ENCODE results near the gene IQSEC2. TPM values are rescaled to one million over a fixed set of nuclear protein-coding genes. Genes with fewer than 3 reads are reported as not detected.

Gene IQSEC2
- total and polyA plus RNA-seq, 4 experiments from 2014 or later: 0.12 to 1.5 (median 0.91) TPM

DNA sequence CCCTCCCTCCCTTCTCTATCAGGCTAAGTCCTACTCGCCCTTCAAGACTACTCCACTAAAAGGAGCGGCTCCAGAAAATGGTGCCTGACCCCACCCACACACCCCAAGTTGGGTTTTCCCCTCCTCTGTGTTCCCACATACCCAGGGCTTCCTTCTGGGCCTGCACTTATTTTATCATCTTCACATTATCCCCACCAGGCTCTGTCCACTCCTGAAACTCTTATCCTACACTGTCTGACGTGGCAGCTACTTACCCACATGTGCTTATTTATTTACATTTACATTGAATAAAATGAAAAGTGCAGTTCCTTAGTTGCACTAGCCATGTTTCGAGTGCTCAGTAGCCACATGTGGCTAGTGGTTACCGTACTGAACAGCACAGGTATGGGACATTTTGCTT is 51.3 kb downstream of the IQSEC2 start:
- Histone ChIP-seq H3K36me3 (ENCODE audit: insufficient read depth, low read length) (no peaks in the 10 kb centered on the region), H3K4me3 (ENCODE audit: low read length in 2 of 2) (no peak overlapping the region), H3K9me3 (ENCODE audit: control insufficient read depth in 1 of 2, low read length in 2 of 2) (no peaks in the 10 kb centered on the region), H3K27ac (ENCODE audit: low read depth, low read length) (no peak overlapping the region), H3K27me3 (ENCODE audit: insufficient read depth, low read length) (no peaks in the 10 kb centered on the region), H3K4me1 (ENCODE audit: insufficient read depth, low read length) (peaks cover 7% of the 10 kb centered on the region)
- Mint-ChIP-seq H3K9me3 (peaks cover 0 to 3% (median 0%) of the 10 kb centered on the region in 8 donors), H3K36me3 (peaks cover under 1 to 3% of the 10 kb centered on the region in 2 donors), H3K27me3 (no peaks in the 10 kb centered on the region), H3K4me3 (no peak overlapping the region), H3K27ac (no peak overlapping the region), H3K4me1 (peaks cover 3 to 10% (median 7%) of the 10 kb centered on the region in 4 donors)
- ChIA-PET CTCF (ENCODE audit: partially characterized antibody) (no interaction called here), POLR2A (ENCODE audit: partially characterized antibody) (no interaction called here)
- intact Hi-C loops (cut with micrococcal nuclease): no loop called here
- no peak for DNase-seq

DNA sequence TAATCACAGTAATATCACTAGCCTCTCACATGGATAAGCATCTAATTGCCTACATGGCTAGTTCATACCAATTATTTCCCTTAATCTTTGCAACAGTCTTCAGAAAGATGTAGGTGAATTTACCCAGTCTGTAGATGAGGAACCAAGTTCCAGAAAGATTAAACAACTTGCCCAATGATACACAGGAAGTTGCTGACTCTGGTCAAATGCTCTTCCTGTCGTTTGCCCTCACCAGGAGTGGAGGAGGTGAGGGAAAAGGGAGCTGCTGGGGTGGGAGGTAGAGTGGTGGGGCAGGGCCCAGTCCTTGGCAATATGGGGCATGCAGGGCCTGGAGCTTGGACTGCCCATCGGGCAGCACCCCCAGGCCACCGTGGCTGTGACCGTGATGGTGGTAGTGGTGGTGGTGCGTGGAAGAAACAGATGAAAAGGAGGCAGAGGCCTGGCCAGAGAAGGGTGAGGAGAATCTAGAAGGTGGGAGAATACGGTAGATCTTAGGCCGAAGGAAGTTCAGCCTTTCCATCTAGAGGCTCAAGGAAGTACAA is 54.1 kb downstream of the IQSEC2 start:
- no peak overlapping the region for H3K27ac ChIP-seq (ENCODE audit: low read depth, low read length)
- ChIA-PET POLR2A (ENCODE audit: partially characterized antibody) (no interaction called here), CTCF (ENCODE audit: partially characterized antibody) (no interaction called here)
- peaks cover 0 to 2% of the 10 kb centered on the region in 2 donors for H3K27me3 Mint-ChIP-seq
- no peak overlapping the region for H3K4me3 Mint-ChIP-seq
- H3K27ac Mint-ChIP-seq: peak overlapping the region in 2 of 7 donors; percentile 15 to 38
- peaks cover 22% of the 10 kb centered on the region for H3K4me1 ChIP-seq (ENCODE audit: insufficient read depth, low read length)
- H3K36me3 Mint-ChIP-seq: peaks cover 8 to 16% of the 10 kb centered on the region in 2 donors
- H3K9me3 Mint-ChIP-seq: peaks cover 0 to 7% (median 0%) of the 10 kb centered on the region in 8 donors
- no peaks in the 10 kb centered on the region for H3K9me3 ChIP-seq (ENCODE audit: control insufficient read depth in 1 of 2, low read length in 2 of 2)
- H3K4me3 ChIP-seq (ENCODE audit: low read length in 2 of 2): no peak overlapping the region
- intact Hi-C loops (cut with micrococcal nuclease): loop anchor here (5.0 to 10.0 kb wide), 2 partner anchors 145 to 1578 kb away; partner anchors contain the start of genes MAGED2 and TSPYL2
- no peak for DNase-seq
- no peaks in the 10 kb centered on the region for H3K27me3 ChIP-seq (ENCODE audit: insufficient read depth, low read length)
- peaks cover 17 to 34% (median 27%) of the 10 kb centered on the region in 4 donors for H3K4me1 Mint-ChIP-seq
- H3K36me3 ChIP-seq (ENCODE audit: insufficient read depth, low read length): no peaks in the 10 kb centered on the region

- intact Hi-C loops (cut with micrococcal nuclease): loop anchor here (2.0 to 10.0 kb wide), 4 partner anchors 133 to 1580 kb away; partner anchors contain the start of genes KANTR, MAGED2, RIBC1 and SMC1A
- H3K27ac Mint-ChIP-seq: peak within 1 kb of the TSS; percentile 98 to 100 (median 99)
- peak; percentile 90 to 96 (median 96) for DNase-seq
- H3K9me3 Mint-ChIP-seq: peaks cover 0 to 7% (median 0%) of the 10 kb centered on the region in 8 donors
- Histone ChIP-seq H3K27ac (ENCODE audit: low read depth, low read length) (peak within 1 kb of the TSS; percentile 97), H3K27me3 (ENCODE audit: insufficient read depth, low read length) (no peaks in the 10 kb centered on the region), H3K4me3 (ENCODE audit: low read length in 2 of 2) (peak within 1 kb of the TSS; percentile 65 to 88), H3K4me1 (ENCODE audit: insufficient read depth, low read length) (peaks cover 35% of the 10 kb centered on the region), H3K36me3 (ENCODE audit: insufficient read depth, low read length) (peaks cover 4% of the 10 kb centered on the region), H3K9me3 (ENCODE audit: control insufficient read depth in 1 of 2, low read length in 2 of 2) (no peaks in the 10 kb centered on the region)
- H3K4me1 Mint-ChIP-seq: peaks cover 24 to 52% (median 39%) of the 10 kb centered on the region in 4 donors
- ChIA-PET CTCF (ENCODE audit: partially characterized antibody) (interaction anchor here (1.0 kb wide), 1 partner anchor 153 kb away, joined by 3 read pairs; no protein-coding TSS in a partner anchor), POLR2A (ENCODE audit: partially characterized antibody) (interaction anchor here (0.6 to 1.5 kb wide), 21 partner anchors 8 to 1215 kb away, joined by 3 to 12 read pairs (median 4); partner anchors contain the start of genes PHF8, RIBC1, SMC1A and TSPYL2)
- H3K27me3 Mint-ChIP-seq: peaks cover 0 to 2% of the 10 kb centered on the region in 2 donors
- H3K4me3 Mint-ChIP-seq: peak within 1 kb of the TSS; percentile 97 to 100 (median 99)
- H3K36me3 Mint-ChIP-seq: peaks cover 17 to 25% of the 10 kb centered on the region in 2 donors
Observed at GRCh38 chrX:53224860-53225797, 56.3 kb downstream of the IQSEC2 start, which contains the start of gene KDM5C. TSS of gene KDM5C (minus strand) at chrX:53225207. CDS start at chrX:53224889, 318 bp downstream.

- Histone ChIP-seq H3K4me1 (ENCODE audit: insufficient read depth, low read length) (peaks cover 35% of the 10 kb centered on the region), H3K4me3 (ENCODE audit: low read length in 2 of 2) (peak overlapping the region; percentile 49 to 88), H3K9me3 (ENCODE audit: control insufficient read depth in 1 of 2, low read length in 2 of 2) (no peaks in the 10 kb centered on the region), H3K27ac (ENCODE audit: low read depth, low read length) (peak overlapping the region; percentile 97), H3K27me3 (ENCODE audit: insufficient read depth, low read length) (no peaks in the 10 kb centered on the region), H3K36me3 (ENCODE audit: insufficient read depth, low read length) (peaks cover 12% of the 10 kb centered on the region)
- Mint-ChIP-seq H3K36me3 (peaks cover 23 to 34% of the 10 kb centered on the region in 2 donors), H3K4me3 (peak overlapping the region; percentile 97 to 100 (median 99)), H3K4me1 (peaks cover 24 to 60% (median 39%) of the 10 kb centered on the region in 4 donors), H3K27me3 (peaks cover 0 to 2% of the 10 kb centered on the region in 2 donors), H3K9me3 (peaks cover 0 to 7% (median 0%) of the 10 kb centered on the region in 8 donors), H3K27ac (peak overlapping the region; percentile 98 to 100 (median 99))
- CTCF ChIA-PET (ENCODE audit: partially characterized antibody): no interaction called here
- intact Hi-C loops (cut with micrococcal nuclease): loop anchor here (2.0 to 10.0 kb wide), 3 partner anchors 132 to 1581 kb away; partner anchors contain the start of genes KANTR, MAGED2, RIBC1 and SMC1A
- DNase-seq: peak; percentile 41 to 64 (median 50)
- POLR2A ChIA-PET (ENCODE audit: partially characterized antibody): interaction anchor here (0.8 to 1.3 kb wide), 5 partner anchors 10 to 460 kb away, joined by 3 to 5 read pairs (median 3); partner anchors contain the start of gene TSPYL2
Observed at GRCh38 chrX:53223955-53224859, 57.2 kb downstream of the IQSEC2 start.

DNA sequence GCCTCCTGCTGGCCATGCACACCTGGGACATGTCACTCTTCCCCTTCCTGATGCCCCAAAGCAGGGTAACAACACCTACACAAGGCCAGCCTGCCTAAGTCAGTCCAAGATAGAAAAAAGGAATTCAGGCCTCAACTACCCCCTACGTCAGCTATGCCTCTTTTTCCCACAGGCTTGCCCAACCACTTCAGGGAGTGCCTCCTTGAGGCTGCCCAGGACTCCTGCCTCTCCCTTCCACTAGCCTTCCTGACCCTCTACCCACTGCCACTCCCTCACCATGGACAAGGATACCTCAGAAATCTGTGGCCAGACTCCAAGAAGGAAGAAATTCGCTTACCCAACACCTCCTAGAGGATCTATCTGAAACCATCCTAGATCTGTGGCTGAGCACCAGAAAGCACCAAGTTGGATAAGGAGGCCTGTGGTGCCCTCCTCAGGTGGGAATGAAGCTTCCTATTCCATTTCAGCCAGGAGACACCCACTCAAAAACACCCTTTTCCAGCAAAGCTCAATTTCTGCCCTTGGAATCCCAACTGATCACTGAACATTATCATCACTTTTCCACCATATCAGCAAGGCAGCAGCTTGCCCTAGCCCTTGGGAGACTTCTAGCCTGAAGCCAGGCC is 58.2 kb downstream of the IQSEC2 start:
- peak overlapping the region; percentile 97 for H3K27ac ChIP-seq (ENCODE audit: low read depth, low read length)
- intact Hi-C loops (cut with micrococcal nuclease): loop anchor here (5.0 to 10.0 kb wide), 2 partner anchors 131 to 1582 kb away; partner anchors contain the start of genes KANTR and MAGED2
- POLR2A ChIA-PET (ENCODE audit: partially characterized antibody): no interaction called here
- H3K4me3 ChIP-seq (ENCODE audit: low read length in 2 of 2): peak overlapping the region; percentile 49 to 88
- H3K9me3 ChIP-seq (ENCODE audit: control insufficient read depth in 1 of 2, low read length in 2 of 2): no peaks in the 10 kb centered on the region
- peak overlapping the region; percentile 97 to 100 (median 99) for H3K4me3 Mint-ChIP-seq
- no peak for DNase-seq
- H3K27ac Mint-ChIP-seq: peak overlapping the region; percentile 84 to 100 (median 99)
- H3K27me3 ChIP-seq (ENCODE audit: insufficient read depth, low read length): no peaks in the 10 kb centered on the region
- peaks cover 22% of the 10 kb centered on the region for H3K36me3 ChIP-seq (ENCODE audit: insufficient read depth, low read length)
- CTCF ChIA-PET (ENCODE audit: partially characterized antibody): no interaction called here
- peaks cover 28 to 40% of the 10 kb centered on the region in 2 donors for H3K36me3 Mint-ChIP-seq
- peaks cover 0 to 2% of the 10 kb centered on the region in 2 donors for H3K27me3 Mint-ChIP-seq
- peaks cover 35% of the 10 kb centered on the region for H3K4me1 ChIP-seq (ENCODE audit: insufficient read depth, low read length)
- H3K4me1 Mint-ChIP-seq: peaks cover 24 to 61% (median 39%) of the 10 kb centered on the region in 4 donors
- H3K9me3 Mint-ChIP-seq: peaks cover 0 to 7% (median 0%) of the 10 kb centered on the region in 8 donors

All from CD4-positive, alpha-beta memory T cell (primary cell).